Measurements from ENCODE around the gene KRT35. TPM values are rescaled to one million over a fixed set of nuclear protein-coding genes. Genes with fewer than 3 reads are reported as not detected.

KRT35 gene
- total RNA-seq, 1 donor from 2014 or later: not detected

DNA sequence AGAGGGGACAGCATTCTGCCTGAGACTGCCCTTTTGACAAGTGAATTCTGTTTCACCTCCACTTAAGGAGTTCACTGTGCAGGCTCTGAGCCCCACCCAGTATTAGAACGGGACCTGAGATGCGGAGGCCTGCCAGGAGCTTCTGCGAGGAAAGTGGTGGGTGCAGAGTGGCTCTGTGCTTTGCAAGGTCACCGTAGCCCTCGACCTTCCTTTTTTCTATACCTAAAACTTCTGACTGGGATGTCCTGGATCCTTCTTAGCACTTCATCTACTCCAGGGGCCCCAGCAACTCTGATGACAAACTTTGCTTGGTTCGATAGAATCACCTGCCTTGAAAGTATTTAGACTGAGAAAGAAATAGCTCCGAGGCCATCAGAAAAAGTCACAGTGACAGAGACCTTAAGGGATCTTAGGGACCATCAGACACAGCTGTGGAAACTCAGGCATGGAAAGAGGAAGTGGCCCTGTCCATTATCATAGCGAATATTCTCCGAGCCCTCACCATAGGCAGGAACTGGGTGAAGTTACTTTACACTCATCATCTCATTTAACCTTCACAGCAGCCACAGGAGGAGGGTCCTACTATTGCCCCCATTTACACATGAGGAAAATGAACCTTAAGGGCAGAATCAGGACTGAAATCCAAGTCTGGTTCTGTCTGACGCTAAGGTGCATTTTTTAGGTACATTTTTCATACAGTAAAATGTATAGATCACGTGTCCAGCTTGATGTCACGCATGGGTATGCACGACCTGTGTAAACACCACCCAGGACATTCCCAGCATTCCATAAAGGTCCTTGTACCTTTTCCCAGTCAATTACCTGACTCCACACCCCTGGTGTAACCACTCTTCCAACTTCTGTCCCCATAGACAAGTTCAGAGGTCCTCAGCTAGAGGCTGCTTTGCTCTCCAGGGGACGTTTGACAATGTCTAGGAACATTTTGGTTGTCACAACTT, 25.1 kb upstream of the KRT35 start:
- H3K27ac Mint-ChIP-seq: no peak overlapping the region
- ATAC-seq (ENCODE audit: low read depth) (no peak), DNase-seq (no peak)
- CTCF ChIA-PET: no interaction called here
- peaks cover 7% of the 10 kb centered on the region for H3K27me3 Mint-ChIP-seq
- no peak overlapping the region for H3K4me3 Mint-ChIP-seq
- TF ChIP-seq, protein P1, sequence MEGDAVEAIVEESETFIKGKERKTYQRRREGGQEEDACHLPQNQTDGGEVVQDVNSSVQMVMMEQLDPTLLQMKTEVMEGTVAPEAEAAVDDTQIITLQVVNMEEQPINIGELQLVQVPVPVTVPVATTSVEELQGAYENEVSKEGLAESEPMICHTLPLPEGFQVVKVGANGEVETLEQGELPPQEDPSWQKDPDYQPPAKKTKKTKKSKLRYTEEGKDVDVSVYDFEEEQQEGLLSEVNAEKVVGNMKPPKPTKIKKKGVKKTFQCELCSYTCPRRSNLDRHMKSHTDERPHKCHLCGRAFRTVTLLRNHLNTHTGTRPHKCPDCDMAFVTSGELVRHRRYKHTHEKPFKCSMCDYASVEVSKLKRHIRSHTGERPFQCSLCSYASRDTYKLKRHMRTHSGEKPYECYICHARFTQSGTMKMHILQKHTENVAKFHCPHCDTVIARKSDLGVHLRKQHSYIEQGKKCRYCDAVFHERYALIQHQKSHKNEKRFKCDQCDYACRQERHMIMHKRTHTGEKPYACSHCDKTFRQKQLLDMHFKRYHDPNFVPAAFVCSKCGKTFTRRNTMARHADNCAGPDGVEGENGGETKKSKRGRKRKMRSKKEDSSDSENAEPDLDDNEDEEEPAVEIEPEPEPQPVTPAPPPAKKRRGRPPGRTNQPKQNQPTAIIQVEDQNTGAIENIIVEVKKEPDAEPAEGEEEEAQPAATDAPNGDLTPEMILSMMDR (IDR thresholded peaks at IDR 0.05): no peak
- H3K36me3 Mint-ChIP-seq (ENCODE audit: low read depth): no peaks in the 10 kb centered on the region
- no peaks in the 10 kb centered on the region for H3K9me3 Mint-ChIP-seq
- POLR2A ChIA-PET: no interaction called here
- intact Hi-C loops (cut with micrococcal nuclease): no loop called here
- H3K4me1 Mint-ChIP-seq: no peaks in the 10 kb centered on the region

DNA sequence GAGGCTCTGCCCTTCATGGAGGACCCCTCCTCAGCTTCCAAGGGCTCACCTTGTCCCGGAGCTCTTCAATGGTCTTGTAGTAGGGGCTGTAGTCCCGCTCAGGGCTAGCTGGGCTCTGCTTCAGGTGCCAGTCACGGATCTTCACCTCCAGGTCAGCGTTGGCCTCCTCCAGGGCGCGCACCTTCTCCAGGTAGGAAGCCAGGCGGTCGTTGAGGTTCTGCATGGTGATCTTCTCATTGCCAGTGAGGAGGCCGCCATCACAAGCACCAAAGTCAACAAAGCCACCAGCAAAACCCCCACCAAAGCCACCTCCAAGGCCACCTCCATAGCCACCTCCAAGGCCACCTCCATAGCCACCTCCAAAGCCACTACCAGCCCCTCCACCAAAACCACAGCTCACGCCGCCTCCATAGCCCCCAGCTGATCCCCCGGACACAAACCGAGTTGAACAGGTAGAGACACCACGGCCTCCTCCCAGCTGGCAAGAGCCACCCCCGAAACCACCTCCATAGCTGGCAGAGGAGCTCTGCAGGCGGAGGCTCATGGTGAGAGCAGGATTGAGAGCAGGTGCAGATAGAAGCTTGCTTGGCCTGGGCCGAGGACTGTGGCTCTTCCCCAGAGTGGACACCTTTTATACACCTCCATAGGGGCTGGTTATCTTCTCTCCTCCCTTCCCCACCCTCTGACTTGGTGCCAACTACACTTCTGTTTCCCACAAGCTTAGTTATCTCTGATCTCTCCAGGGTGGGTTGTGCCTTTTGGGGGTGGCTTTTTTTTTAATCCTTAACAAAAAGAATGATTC, 24.3 kb upstream of the KRT35 start, which contains the start of gene KRT13:
TSS of gene KRT13 (minus strand) at position 606 of the 802 bp plus-strand sequence. CDS start at position 544, 62 bp downstream.
- H3K27ac Mint-ChIP-seq: no peak within 1 kb of the TSS
- H3K4me1 Mint-ChIP-seq: no peaks in the 10 kb centered on the region
- CTCF ChIA-PET: no interaction called here
- TF ChIP-seq, protein P1 (IDR thresholded peaks at IDR 0.05): no peak
- ATAC-seq (ENCODE audit: low read depth) (no peak), DNase-seq (no peak)
- POLR2A ChIA-PET: no interaction called here
- H3K27me3 Mint-ChIP-seq: peaks cover 7% of the 10 kb centered on the region
- H3K9me3 Mint-ChIP-seq: no peaks in the 10 kb centered on the region
- intact Hi-C loops (cut with micrococcal nuclease): no loop called here
- no peaks in the 10 kb centered on the region for H3K36me3 Mint-ChIP-seq (ENCODE audit: low read depth)
- H3K4me3 Mint-ChIP-seq: no peak within 1 kb of the TSS

DNA sequence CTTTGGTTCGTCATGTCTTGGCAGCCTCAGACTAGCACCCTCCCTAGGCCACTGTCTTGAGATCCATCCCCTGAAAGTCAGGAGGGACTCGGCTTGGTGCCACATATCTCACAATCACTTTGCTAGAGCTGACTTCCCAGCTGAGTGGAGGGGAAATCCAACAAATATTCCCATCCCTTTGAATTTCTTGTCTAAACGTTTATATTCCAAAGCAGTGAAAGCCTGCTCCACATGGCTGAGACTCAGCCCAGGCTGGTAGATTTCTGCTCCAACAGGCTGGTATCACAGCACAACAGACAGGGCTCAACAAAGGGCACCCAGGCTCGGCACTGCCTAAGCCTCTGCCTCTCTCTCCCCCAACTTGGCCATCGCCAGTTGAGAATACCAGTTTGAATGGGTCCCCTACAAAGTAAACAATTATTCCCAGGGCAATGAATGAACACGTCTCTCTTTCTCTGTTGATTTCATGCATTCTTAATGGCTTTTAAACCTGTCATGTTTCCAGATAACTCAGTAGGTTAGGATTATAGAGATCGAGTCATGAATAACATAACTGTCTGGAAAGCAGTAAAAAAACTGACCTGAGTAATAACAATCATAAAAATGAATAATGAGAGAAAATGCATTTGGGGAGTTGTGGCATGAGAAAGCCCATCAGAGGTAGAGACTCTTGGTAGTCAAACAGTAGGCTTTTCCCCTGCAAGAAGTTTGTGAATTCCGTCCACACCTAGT, 23.5 kb upstream of the KRT35 start:
- Mint-ChIP-seq H3K36me3 (ENCODE audit: low read depth) (no peaks in the 10 kb centered on the region), H3K9me3 (no peaks in the 10 kb centered on the region), H3K27ac (no peak overlapping the region), H3K4me1 (no peaks in the 10 kb centered on the region), H3K27me3 (peaks cover 5% of the 10 kb centered on the region), H3K4me3 (no peak overlapping the region)
- DNase-seq (no peak), ATAC-seq (ENCODE audit: low read depth) (no peak)
- TF ChIP-seq, protein P1 (IDR thresholded peaks at IDR 0.05): no peak
- intact Hi-C loops (cut with micrococcal nuclease): no loop called here
- ChIA-PET CTCF (no interaction called here), POLR2A (no interaction called here)

DNA sequence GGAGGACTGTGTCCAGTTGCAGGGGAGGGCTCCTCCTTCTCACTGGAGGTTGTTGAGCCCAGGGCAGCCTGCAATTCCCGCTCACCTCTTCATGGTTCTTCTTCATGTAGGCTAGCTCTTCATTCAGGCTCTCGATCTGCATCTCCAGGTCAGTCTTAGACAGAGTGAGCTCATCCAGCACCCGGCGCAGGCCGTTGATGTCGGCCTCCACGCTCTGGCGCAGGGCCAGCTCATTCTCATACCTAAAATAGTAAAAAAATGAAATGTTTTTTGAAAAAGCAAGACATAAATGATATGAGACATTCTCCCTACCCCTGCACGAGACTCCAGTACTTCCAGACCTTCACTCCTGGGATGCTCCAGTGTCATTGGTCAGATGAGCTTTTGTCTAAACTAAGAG, 22.3 kb upstream of the KRT35 start:
- POLR2A ChIA-PET: no interaction called here
- H3K27ac Mint-ChIP-seq: no peak overlapping the region
- H3K4me3 Mint-ChIP-seq: no peak overlapping the region
- ATAC-seq (ENCODE audit: low read depth) (no peak), DNase-seq (no peak)
- no peaks in the 10 kb centered on the region for H3K9me3 Mint-ChIP-seq
- CTCF ChIA-PET: no interaction called here
- peaks cover 5% of the 10 kb centered on the region for H3K27me3 Mint-ChIP-seq
- intact Hi-C loops (cut with micrococcal nuclease): no loop called here
- TF ChIP-seq, protein P1 (IDR thresholded peaks at IDR 0.05): no peak
- H3K4me1 Mint-ChIP-seq: no peaks in the 10 kb centered on the region
- H3K36me3 Mint-ChIP-seq (ENCODE audit: low read depth): no peaks in the 10 kb centered on the region
